Measurements from ENCODE around the gene GNB1L.

DNA sequence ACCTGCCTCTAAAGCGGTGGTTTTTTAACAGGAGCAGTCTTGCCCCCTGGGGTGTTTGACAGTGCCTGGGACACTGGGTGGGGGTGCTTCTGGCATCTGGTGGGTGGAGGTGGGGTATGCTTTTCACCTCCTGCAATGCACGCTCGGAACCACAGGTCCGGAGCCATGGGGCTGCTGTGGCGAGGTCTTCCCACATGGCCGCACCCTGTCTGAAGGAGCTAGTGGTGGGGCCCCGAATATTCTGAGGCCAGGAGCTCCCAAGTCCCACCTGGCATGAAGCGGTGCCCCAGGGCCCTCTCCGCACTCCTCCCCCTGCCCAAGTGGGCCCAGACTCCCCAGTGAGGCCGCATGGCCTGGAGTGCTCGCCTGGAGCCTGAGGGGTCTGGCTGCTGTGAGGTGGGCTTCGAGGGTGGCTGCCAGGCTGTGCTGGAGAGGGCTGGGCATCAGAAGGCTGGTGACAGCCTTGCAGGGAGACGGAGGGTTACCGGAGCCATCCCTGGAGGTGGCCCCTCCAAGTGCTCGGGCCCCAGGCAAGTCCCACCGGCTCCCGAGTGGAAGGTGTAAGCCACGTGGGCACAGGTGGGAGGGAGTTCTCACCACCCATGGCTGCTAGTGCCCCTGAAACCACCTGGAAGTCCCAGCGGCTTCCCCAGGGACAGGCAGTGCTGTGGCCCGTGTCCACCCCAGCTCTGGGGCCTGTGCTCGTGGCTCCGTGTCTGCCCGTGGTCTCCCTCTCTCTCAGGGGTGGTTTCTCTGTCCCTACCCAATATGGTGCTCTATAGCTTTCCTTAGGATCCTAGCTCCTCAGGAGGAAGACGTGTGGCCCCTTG is 79.0 kb downstream of the GNB1L start:
- TF ChIP-seq, protein P1, sequence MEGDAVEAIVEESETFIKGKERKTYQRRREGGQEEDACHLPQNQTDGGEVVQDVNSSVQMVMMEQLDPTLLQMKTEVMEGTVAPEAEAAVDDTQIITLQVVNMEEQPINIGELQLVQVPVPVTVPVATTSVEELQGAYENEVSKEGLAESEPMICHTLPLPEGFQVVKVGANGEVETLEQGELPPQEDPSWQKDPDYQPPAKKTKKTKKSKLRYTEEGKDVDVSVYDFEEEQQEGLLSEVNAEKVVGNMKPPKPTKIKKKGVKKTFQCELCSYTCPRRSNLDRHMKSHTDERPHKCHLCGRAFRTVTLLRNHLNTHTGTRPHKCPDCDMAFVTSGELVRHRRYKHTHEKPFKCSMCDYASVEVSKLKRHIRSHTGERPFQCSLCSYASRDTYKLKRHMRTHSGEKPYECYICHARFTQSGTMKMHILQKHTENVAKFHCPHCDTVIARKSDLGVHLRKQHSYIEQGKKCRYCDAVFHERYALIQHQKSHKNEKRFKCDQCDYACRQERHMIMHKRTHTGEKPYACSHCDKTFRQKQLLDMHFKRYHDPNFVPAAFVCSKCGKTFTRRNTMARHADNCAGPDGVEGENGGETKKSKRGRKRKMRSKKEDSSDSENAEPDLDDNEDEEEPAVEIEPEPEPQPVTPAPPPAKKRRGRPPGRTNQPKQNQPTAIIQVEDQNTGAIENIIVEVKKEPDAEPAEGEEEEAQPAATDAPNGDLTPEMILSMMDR (IDR thresholded peaks at IDR 0.05), result no peak
- TF ChIP-seq POLR2AphosphoS5 (IDR thresholded peaks at IDR 0.05), result no peak
- TF ChIP-seq EP300 (IDR thresholded peaks at IDR 0.05), result no peak

All from gastroesophageal sphincter (tissue), 3 donors.